DMS114 treated with DMSO at 0.1 percent for 48 hours (cell line): Measurements from ENCODE around the gene MMEL1.

ENCODE experiments used
- DNase-seq: peaks from one replicate; lab custom pipeline; 2025; ENCODE audit not compliant: unreplicated experiment; lab: John Stamatoyannopoulos, UW

MMEL1 gene

DNA sequence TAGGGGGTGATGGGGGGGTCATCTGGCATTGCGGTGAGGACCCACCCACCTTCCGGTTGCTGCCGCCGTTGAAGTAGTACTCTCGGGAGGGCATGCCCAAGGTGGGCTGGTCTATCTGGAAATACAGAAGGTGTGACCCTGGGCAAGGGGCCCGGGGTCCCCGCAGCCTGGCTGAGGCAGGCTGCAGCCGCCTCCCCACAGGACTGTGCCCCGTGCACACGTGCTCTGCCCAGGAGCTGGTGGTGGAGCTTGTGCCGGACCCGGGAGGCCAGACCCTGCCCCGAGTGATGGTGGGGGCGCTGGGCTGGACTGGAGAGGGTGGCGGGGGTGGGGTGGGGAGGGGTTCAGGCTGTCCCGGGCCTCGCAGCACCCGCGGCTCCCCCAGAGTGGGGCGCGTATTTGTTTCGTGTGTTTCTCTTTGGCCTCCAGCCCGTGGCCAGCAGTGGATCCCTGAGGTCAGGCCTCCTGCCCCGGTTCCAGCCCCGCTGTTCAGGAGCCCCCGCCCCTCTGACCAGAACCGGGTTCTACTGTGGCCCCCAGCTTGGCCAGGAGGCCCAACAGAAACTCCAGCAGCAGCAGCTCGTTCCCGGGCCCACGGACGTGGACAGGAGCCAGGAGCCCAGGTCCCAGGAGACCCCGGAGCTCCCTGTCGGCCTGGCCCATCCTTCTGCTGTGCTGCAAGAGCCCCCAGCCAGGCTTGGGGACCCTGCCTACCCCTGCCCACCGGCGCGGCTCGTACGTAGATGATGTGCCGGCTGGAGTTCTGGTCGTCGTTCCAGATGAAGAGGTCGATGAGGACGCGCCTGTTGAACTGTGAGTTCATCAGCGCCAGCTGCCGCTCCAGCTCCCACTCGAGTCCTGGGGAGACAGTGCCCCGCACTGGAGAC, 27.1 kb downstream of the MMEL1 start:
- DNase-seq = no peak

DNA sequence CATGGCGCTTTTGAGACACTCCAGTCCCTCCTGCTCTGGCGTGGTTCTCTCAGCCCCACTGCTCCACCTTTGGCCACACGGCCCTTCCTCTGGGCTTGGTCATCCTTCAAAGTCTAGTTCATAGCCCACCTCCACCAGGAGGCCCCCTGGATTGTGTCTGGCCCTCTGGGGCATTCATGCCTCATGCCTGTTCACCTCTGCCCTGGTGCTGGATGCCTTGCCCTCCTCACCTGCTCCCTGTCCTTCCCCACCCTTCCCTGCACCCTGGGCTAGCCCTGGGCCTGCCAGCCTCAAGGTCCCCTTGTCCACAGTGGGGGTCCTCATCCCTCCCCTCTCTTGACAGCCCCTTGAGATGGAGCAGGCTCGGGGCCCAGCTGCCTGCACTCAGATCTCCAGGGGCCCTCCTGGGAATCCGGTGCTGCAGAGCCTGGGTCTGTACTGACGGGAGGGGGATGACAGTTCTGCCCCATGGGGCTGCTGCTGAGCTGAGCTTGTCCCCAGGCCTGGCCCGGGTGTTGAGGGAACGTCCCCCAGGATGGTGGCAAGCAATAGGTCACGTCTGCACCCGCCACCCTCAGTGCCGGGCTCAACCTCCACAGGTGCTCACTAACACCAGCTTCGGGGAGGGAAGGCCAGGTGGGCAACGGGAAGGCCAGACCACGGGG, 27.8 kb downstream of the MMEL1 start:
- DNase-seq = no peak

DNA sequence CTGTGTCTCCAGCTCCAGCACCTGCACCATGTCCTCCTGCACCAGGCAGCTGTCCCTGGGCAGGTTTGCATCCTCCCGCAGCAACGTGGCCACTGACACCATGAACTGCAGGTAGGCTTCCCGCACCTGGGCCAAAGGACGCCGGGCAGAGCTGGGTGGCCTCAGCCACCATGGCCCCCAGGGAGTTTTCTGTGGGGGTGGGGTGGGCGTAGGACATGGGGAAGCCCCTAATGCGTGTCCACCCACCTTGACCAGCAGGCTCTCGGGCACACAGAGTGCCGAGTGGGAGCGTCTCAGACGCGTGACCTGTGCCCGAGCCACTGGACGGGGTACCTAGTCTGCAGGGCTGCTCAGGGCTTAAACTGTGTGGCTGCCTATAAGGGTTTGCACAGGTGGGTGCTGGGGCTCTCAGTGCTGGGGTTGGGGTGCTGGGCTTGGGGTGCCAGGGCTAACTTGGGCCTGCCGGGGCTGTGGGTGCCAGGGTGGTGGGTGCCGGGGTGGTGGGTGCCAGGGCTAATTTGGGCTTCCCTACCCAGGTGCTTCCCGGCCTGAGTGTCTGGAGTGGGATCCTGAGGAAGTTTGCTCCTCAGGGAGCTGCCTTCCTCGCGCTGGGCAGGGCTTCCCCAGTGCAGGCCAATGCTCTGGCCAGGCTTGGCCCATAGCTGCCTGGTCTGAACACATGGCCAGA, 28.5 kb downstream of the MMEL1 start:
- no peak for DNase-seq

DNA sequence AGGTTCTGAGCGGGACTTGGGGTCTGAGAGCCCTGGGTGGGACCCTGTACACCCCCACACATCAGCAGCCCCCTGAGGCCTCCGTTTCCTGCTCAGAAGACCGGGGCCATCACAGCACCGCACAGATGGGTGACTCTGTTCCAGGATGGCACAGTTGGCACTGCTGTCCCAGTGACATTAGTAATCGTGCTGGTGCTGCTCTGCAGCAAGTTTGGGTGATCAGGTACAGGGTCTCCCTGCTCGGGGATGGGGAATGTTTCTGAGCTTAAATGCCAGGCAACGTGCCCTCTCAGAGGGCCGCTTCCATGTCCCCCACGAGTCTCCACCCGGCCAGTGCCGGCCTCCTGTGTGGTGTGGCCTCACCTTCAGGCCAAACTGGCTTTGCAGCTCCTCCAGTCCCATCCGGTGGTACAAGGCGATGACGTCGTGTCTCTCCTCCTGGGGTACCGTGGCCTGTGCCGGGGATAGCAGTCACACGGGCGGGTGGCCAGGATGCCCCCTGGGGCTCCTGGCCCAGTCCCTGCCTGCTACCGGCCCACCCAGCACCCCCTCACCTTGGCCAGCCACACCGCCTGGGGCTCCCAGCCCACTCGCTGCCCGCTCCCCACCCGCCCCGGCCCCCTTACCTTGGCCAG, 29.2 kb downstream of the MMEL1 start:
- DNase-seq = no peak

DNA sequence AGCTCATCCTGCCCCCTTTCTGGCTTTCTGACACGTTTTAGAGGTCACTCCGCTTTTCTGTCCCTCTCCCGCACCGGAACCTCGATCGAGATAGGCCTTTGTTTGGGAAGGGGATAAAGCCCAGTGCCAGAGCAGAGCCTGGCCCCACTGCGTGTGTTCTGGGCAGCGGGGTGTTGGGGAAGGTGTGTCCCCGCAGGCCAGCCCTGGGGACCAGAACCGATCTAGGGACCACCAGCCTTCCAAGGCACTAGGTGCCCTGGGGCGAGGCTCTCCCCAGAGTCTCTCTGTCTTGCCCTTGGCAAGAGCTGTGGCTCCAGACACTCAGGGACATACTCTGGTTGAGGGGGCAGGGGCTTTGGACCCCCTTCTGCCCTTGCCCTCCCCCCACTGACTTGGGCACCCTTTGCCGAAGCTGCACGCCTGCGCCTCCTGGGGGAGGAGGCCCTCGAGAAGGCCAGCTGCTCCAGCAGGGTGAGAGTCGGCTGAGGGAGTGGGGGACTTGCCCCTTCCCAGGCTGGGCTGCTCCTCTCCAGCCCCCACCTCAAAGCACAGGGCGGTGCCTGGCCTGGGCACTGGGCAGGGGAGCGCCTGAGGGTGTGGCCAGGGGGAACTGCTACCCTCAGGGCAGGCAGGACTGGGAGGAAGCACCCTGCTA, 29.8 kb downstream of the MMEL1 start:
- no peak for DNase-seq

DNA sequence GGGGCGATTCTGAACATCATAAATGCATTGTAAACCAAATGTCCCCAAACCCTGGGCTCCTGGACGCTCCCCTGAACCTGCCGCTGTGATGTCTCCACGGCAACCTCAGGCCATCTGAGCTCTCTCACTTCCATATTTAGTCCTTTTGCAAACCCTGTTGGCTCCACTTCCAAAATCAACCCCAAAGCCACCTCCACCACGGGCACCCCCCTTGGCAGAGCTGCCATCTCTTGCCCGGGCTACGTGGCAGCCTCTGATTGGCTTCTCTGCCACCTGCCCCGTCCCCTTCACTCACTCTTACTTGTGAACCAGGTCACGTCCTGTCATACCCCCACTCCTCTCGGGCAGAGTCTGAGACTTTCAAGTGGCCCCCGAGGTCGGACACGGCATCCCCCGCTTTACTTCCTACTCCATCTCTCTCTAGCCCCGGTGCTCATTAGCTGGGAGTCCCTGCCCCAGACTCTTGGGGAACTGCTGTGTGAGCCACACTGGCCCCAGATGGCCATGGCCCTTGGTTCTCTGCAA, 30.4 kb downstream of the MMEL1 start:
- DNase-seq = no peak

DNA sequence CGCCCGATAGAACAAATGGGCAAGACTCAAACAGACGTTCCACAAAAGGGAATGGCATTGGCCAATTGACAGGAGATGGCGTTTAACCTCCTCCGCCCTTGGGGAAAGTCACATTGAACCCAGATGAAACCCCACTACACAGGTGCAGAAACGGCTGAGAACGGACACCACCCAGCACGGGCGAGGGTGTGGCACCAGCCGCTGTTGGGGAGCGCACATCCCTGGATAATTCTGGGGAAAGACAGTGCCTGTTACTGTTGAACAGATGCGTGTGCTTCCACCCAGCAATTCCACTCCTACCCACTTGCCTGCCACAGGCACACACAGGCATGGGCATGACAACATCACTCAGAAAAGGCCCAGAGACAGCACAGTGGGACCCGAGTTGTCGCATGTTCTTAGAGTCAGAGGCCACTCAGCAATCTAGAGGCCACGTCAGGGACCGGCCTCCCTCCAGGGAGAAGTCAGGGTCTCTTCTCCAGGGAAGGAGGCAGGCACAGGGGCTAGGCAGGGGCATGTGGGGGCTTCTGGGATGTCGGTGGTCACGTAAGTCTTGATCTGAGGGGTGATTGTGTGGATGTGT, 31.0 kb downstream of the MMEL1 start:
- DNase-seq = no peak

DNA sequence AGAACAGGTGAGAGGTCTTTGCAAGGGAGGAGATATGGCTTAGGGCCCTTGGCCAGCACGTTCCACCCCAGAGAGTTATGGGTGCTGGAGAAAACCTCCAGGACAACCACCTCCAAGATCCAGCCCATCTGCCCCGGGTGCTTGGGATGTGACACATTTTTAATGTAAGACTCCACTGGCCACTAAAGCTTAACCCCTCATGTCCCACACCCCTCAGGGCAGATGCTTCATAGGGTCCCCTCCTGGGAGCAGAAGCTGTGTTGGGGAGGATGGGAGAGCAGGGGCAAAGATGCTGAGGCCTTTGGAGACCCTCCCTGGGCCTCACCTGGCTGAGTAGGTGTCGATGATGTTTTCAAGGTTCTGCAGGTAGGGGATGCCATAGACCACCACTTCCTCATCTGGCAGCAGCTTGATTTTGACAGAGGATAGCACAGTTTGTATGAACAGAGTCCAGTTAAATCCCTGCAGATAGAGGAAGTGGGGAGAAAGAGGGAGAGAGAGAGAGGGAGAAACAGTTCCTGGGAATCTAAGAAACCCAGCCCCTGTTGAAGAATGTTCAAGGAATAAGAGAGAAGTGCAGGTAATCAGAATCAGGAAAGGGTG, 34.4 kb downstream of the MMEL1 start:
- no peak for DNase-seq

DNA sequence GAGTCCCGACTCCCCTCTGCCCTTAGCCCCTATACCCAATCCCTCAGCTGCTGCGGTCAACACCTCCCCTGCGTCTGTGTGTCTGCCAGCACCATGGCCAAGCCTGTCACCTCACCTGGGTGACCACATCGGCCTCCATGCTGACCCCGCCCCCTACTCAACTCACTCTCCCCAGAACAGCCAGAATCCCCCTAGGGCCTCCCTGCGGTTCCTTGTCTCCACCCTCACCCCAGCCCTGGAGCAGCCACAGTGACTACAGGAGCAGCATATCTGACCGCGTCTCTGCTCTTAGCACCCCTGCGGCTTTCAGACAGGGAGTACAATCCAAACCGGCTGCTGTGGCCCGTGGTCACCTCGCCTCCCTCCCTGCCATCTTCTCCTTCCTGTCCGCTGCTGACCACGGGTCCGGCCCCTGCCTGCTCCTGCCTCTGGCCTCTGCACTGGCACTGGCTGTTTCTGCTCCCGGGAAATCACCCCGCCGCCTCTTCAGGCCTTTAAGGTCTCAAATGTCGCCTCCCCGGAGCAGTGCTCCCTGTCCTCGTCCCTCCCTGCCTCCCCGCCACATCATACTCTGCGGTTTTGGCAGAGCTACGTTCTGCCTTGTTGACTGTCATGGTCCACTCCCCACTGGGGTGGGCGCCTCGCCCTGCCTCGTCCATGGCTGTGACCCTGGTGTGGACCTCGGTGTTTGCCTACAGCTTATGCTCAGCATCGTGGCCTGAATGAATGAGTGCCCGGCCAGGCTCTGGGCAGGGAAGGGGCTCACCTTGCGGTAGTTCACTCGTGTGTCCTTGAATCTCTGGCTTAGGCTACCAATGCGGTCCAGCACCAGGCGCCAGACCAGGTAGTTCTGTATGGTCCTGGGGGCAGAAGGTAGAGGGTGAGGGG, 35.1 kb downstream of the MMEL1 start:
- DNase-seq = no peak

DNA sequence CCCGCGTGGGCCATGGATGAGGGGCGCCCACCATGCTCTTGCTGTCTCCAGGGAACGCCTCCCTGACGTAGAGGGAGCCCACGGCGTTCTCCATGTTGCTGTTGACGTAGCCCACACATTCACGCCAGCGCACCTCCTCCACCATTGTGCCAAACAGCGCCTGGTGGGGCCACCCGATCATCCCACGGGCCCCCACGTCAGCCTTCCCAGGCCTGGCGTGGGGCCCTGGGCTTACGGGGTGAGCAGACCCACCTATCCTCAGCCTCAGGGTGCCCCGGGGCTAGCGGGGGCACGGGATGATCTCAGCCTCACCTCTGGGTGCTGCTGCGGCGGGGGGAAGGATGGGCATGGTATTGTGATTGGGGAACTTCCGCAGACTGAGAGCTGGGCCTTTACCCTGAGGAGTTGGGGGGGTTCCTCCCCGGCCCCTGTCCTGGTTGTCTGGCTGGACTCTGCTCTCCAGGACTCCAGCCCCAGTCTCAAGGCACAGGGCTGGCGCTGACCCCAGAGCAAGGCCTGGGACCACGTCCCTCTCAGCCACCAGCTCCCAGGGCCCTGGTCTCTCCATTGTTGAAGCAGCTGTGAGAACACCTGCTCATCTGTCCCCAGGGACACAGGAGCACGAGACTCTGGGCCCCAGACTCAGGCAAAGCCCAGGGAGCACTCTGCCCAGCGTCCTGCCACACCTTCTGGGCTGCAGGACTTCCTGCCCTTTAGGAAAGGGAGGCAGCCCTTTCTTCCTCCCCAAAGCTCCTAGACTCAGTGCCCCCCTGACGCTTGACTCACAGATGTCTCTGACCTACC, 36.1 kb downstream of the MMEL1 start:
- no peak for DNase-seq

DNA sequence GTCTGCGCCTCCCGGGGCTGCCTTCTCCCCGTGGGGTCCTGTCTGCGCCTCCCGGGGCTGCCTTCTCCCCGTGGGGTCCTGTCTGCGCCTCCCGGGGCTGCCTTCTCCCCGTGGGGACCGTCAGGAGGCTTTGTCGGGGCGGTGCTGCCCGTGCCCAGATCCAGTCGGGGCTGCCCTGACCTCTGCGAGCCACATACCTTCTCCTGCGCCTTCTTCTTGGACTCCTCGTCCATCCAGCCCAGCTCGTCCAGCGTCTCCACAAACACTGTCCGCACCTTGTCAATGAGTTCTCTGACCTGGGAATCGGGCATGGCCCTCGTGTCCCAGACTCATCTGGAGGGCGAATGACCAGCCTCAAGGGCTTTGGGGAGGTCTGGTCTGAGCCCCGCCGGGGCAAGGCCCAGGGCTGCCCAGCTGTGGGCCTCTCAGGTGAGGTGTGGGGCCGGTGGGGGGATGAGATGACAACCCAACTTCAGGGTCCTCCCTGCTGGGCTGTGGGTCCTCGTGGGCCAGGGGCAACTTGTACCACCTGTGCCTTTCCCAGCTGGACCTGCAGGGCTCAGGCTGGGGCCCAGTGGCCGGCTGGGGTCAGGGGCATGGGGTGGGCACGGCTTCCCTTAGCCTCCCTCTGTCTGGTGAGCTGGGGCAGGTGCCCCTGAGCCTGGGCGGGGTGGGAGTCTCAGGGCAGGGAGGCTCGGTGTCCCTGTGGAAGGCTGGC, 36.8 kb downstream of the MMEL1 start:
- DNase-seq = no peak

DNA sequence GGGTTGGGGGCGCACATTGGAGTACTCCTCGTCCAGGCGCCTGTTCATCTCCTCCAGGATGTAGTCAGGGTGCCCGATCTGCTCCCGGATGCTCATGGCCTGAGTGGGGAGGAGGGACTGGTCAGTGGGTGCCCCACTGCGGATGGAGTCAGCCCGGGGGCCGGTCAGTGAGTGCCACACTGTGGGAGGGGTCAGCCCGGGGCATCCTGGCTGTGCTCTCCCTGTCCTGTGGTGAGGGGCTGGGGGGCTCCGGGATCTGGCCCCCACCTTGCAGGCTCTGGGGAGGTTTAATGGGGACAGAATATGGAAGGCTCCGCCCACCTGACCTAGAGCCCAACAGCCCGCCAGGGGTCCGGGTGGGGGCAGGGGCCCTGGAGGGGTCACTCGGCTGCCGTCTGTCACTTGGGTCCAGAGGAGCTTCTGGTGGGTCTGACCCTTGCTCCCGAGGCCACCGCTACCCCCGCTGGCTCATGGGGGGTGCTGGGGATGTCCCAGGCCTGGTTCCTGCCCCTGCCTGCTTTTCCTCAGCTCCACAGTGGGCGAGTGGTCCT, 37.5 kb downstream of the MMEL1 start:
- DNase-seq = no peak

DNA sequence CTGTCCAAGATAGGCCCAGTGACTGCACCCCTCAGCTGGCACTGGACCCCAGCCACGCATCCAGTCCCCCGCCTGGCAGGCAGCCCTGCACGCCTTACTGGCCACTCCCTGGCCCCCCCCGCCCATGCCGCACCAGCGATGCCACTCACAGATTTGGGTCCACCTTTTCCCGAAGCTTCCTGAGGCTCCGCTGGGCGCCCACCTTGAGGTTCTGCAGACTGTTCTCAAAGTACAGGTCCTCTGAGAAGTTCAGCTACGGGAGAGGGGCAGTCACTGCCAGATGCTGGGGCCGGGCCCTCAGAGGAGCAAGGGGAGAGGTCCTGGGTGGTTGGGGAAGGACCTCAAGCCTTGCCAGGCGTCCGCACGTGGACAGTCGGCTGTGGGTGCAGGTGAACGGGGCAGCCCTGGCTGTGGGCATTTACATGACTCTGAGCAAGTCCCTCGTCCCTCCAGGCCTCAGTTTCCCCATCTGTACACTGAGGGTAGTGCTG, 38.1 kb downstream of the MMEL1 start:
- no peak for DNase-seq

DNA sequence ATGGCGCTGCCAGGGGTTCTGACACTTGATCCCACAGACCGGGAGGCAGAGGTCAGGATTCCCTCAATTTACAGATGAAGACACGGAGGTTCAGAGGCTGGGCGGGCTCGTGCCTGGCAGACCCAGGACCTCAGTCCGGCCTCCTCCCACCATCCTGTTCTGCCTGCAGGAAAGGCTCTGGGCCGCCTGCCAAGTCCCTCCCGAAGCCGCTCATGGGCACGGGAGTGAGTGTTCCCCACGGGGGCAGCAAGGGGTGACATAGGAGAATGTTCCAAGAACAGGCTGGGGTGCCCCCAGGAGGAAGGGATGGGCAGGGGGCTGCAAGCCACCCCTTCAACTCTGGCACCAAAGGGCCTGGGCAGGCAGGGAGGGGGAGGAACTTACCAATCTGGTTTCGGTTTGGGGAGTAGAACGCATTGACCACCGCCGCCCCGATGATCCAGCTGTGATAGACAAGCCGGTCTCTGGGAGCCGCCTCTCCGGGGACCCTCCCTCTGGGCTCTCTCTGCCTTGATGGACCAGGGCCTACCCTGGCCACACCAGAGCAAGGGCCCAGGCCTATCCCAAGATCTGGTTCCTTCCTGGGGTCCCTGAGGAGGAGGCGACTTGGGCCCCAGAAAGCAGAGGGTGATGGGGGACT, 38.7 kb downstream of the MMEL1 start:
- no peak for DNase-seq

DNA sequence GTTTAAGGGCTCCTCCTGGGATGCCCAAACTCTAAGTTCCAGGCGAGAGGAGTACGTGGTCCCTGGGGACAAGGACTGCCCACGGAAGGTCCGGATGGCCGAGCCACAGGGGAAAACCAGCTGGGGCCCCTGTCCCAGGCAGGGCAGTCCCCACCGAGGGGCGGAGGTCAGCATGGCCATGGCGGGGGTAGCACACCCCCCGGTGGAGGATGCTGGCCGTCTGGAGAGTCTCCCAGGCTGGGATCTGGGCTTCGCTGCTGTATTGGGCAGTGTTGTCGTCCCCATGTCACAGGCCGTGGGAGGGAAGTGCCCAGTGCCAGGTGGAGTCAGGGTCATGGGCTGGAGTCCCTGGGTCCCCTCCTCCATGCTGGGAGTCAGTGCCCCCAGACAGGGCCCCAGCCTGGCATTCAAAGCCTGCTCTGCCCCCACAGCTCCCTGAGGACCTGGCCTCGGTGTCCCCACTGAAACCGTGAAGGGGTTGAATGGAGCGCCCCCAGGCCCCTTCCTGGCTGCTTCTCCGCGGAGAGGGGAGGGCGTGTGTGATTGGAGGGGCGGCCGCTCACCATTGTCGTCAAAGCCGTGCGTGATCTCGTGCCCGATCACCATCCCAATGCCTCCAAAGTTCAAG, 39.5 kb downstream of the MMEL1 start:
- DNase-seq = no peak

DNA sequence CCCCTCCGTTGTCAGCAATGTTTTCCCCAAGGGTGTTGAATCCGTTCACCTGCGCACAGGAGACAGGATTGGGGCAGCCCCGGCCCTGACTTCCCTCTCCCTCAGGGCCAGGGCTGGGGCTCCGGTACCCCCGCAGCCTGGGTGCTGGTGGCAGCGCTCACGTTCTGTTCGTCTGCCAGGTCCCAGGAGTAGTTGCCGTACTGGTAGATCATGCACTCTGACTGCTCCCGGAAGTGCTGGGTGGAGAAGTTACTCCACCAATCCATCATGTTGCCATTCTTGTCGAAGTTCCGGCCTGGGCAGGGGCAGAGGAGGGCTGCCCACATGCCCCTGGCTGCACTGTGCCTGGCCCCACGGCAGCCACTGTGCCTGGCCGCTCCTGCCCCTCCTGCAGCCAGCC, 40.1 kb downstream of the MMEL1 start:
- DNase-seq = no peak
